Measurements from ENCODE around the gene OR2A5. TPM values are rescaled to one million over a fixed set of nuclear protein-coding genes. Genes with fewer than 3 reads are reported as not detected.

Gene OR2A5
- total and polyA plus RNA-seq, 2 of the 4 experiments (the other 2 are of a cell fraction): not detected

DNA sequence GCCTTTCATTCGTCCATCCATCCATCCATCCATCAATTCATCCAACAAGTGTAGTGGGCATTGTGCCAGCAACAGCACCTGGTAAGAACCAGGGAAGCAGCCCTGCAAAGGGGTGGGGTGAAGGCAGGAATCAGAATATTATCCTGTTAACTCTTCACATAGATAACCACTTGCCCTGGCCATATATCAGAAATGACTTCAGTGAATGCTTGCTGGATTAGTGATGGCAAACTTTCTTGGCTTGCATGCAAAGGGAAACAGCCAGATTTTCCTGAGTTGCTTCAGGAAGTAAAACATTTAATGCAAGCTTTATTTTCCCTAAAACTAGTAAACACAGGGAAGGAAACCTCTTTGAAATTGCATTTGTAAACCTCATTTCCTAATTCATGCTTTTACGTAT lies 743 bp downstream of the OR2A5 start:
- no TSS peak for BruUV-seq (replicated peaks)
- TF ChIP-seq CHD1 (IDR thresholded peaks at IDR 0.05; ENCODE audit: low read depth, low read length) (no peak), RFX5 (IDR thresholded peaks at IDR 0.05; ENCODE audit: low read depth, low read length) (no peak), FOS (IDR thresholded peaks at IDR 0.05; ENCODE audit: low read depth, low read length) (no peak), MXI1 (IDR thresholded peaks at IDR 0.05; ENCODE audit: borderline replicate concordance, low read depth, low read length) (no peak), RCOR1 (IDR thresholded peaks at IDR 0.05; ENCODE audit: insufficient replicate concordance, low read length) (no peak), CEBPB (IDR thresholded peaks at IDR 0.05; ENCODE audit: low read depth, low read length) (no peak), POLR2A (IDR thresholded peaks at IDR 0.05; ENCODE audit: low read depth, low read length) (no peak), RAD21 (IDR thresholded peaks at IDR 0.05; ENCODE audit: low read length) (no peak), MAFK (IDR thresholded peaks at IDR 0.05; ENCODE audit: low read depth, low read length) (no peak), BHLHE40 (IDR thresholded peaks at IDR 0.05; ENCODE audit: low read depth, low read length) (no peak), MAZ (IDR thresholded peaks at IDR 0.05; ENCODE audit: borderline replicate concordance, low read depth, low read length) (no peak), SMC3 (IDR thresholded peaks at IDR 0.05; ENCODE audit: low read depth, low read length) (no peak)
- TF ChIP-seq, protein P1, sequence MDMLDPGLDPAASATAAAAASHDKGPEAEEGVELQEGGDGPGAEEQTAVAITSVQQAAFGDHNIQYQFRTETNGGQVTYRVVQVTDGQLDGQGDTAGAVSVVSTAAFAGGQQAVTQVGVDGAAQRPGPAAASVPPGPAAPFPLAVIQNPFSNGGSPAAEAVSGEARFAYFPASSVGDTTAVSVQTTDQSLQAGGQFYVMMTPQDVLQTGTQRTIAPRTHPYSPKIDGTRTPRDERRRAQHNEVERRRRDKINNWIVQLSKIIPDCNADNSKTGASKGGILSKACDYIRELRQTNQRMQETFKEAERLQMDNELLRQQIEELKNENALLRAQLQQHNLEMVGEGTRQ (IDR thresholded peaks at IDR 0.05; ENCODE audit: low read depth, low read length): no peak
- TF ChIP-seq, protein P2, sequence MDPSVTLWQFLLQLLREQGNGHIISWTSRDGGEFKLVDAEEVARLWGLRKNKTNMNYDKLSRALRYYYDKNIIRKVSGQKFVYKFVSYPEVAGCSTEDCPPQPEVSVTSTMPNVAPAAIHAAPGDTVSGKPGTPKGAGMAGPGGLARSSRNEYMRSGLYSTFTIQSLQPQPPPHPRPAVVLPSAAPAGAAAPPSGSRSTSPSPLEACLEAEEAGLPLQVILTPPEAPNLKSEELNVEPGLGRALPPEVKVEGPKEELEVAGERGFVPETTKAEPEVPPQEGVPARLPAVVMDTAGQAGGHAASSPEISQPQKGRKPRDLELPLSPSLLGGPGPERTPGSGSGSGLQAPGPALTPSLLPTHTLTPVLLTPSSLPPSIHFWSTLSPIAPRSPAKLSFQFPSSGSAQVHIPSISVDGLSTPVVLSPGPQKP (IDR thresholded peaks at IDR 0.05; ENCODE audit: borderline replicate concordance, low read depth, low read length): no peak
- TF ChIP-seq, protein P3, sequence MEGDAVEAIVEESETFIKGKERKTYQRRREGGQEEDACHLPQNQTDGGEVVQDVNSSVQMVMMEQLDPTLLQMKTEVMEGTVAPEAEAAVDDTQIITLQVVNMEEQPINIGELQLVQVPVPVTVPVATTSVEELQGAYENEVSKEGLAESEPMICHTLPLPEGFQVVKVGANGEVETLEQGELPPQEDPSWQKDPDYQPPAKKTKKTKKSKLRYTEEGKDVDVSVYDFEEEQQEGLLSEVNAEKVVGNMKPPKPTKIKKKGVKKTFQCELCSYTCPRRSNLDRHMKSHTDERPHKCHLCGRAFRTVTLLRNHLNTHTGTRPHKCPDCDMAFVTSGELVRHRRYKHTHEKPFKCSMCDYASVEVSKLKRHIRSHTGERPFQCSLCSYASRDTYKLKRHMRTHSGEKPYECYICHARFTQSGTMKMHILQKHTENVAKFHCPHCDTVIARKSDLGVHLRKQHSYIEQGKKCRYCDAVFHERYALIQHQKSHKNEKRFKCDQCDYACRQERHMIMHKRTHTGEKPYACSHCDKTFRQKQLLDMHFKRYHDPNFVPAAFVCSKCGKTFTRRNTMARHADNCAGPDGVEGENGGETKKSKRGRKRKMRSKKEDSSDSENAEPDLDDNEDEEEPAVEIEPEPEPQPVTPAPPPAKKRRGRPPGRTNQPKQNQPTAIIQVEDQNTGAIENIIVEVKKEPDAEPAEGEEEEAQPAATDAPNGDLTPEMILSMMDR (conservative IDR thresholded peaks at IDR 0.05; ENCODE audit: low read depth, low read length): no peak
- no peak for ATAC-seq (ENCODE audit: low read depth)
- Histone ChIP-seq H2BK15ac (ENCODE audit: low read depth, low read length) (no peak overlapping the region), H3K36me3 (ENCODE audit: control insufficient read depth, insufficient read depth, low read length) (no peaks in the 10 kb centered on the region), H2BK20ac (ENCODE audit: low read depth, low read length) (no peak overlapping the region), H3K9ac (ENCODE audit: low read depth, low read length) (no peak overlapping the region), H3K23ac (ENCODE audit: low read depth, low read length) (no peak overlapping the region), H3K9me3 (ENCODE audit: control insufficient read depth, insufficient read depth, low read length) (no peaks in the 10 kb centered on the region), H3K4me1 (ENCODE audit: control insufficient read depth, insufficient read depth, low read length) (no peaks in the 10 kb centered on the region), H2BK5ac (ENCODE audit: low read depth, low read length, poor library complexity, severe bottlenecking) (no peak overlapping the region), H3K18ac (ENCODE audit: low read depth, low read length) (no peak overlapping the region), H2AK5ac (ENCODE audit: low read depth, low read length) (no peak overlapping the region), H3K4me2 (ENCODE audit: low read depth, low read length) (no peak overlapping the region), H4K5ac (ENCODE audit: low read depth, low read length) (no peak overlapping the region), H3K4me3 (ENCODE audit: insufficient read depth, low read depth, low read length) (no peak overlapping the region), H3K4ac (ENCODE audit: low read depth, low read length) (no peak overlapping the region), H2AFZ (replicated peaks; ENCODE audit: low read length, poor library complexity) (no peak overlapping the region), H4K20me1 (ENCODE audit: insufficient read depth, low read length) (no peaks in the 10 kb centered on the region), H2BK120ac (ENCODE audit: low read depth, low read length) (no peak overlapping the region), H2AK9ac (replicated peaks; ENCODE audit: low read depth, low read length, poor library complexity) (no peak overlapping the region), H3K27ac (ENCODE audit: insufficient read depth, low read length) (no peak overlapping the region), H3K14ac (replicated peaks; ENCODE audit: low read depth, low read length) (no peak overlapping the region), H4K91ac (ENCODE audit: insufficient read depth, low read depth, low read length) (no peak overlapping the region), H3K79me1 (ENCODE audit: low read depth in 1 of 2, low read length in 2 of 2) (no peaks in the 10 kb centered on the region), H3K9me1 (ENCODE audit: insufficient read depth, low read length) (no peaks in the 10 kb centered on the region), H3K56ac (ENCODE audit: extremely low read depth, insufficient read depth, low read length) (no peak overlapping the region), H4K8ac (ENCODE audit: low read depth in 2 of 2, low read length in 2 of 2) (no peak overlapping the region), H3K27me3 (ENCODE audit: control insufficient read depth, insufficient read depth, low read length) (no peaks in the 10 kb centered on the region)
- ChIA-PET POLR2A (ENCODE audit: unreplicated experiment) (no interaction called here), CTCF (interaction anchor here (0.6 kb wide), 1 partner anchor 317 kb away, joined by 3 read pairs; no protein-coding TSS in a partner anchor)
- no peak for DNase-seq
- dilution Hi-C loops (cut with HindIII; ENCODE audit: low sequenced_read_pairs, unreplicated experiment): no loop called here
- in situ Hi-C loops (cut with MboI; ENCODE audit: low sequenced_read_pairs): no loop called here
- no CpG with 5 or more reads among the region's 2 CpGs for WGBS, 2 experiments (ENCODE audit: extremely low coverage in 2 of 2, insufficient read length in 1 of 2)
- intact Hi-C loops (cut with micrococcal nuclease): no loop called here

All from IMR-90 (cell line).